Thoracic aorta (tissue), 2 donors: ENCODE results near the gene TRIM5. TPM values are rescaled to one million over a fixed set of nuclear protein-coding genes. Genes with fewer than 3 reads are reported as not detected.
"Not testable (repeated sequence)": the region's sequence is repeated elsewhere in the genome, so short reads cannot be mapped to it uniquely, and the experiment has no call there.

ENCODE experiments used
- ATAC-seq: fragments of 150-250 bp; one replicate; pipeline ENCODE4 v1.8.0; 2017; ENCODE audit warnings: low read depth; ENCODE audit not compliant: insufficient number of reproducible peaks, low FRiP score
- DNase-seq: peaks from one replicate; pipeline ENCODE4 v3.0.0-alpha.2; 2020; ENCODE audit warnings: low spot score
- H3K27ac ChIP-seq, 2 donors: fragments of 200-600 bp; sonication (generic); 1 replicate in 1 of 2; 2 replicates in 1 of 2; pipeline ENCODE4 v1.5.1; 2016; ENCODE audit warnings: mild to moderate bottlenecking in 2 of 2, moderate library complexity in 2 of 2
- H3K27me3 ChIP-seq: fragments of 200-600 bp; sonication (generic); replicated peaks from 2 replicates; pipeline ENCODE4 v1.6.0; 2016; ENCODE audit warnings: mild to moderate bottlenecking; ENCODE audit not compliant: insufficient read depth
- H3K36me3 ChIP-seq: fragments of 200-600 bp; sonication (generic); one replicate; pipeline ENCODE4 v1.5.1; 2016
- H3K4me1 ChIP-seq, 2 donors: fragments of 200-600 bp; sonication (generic); 1 replicate in 1 of 2; 2 replicates in 1 of 2; pipeline versions ENCODE4 v1.5.1 to v1.6.0; 2016; ENCODE audit warnings: low read depth in 2 of 2, mild to moderate bottlenecking in 1 of 2; ENCODE audit not compliant: control insufficient read depth in 1 of 2
- H3K4me3 ChIP-seq: fragments of 200-600 bp; sonication (generic); 2 replicates; pipeline ENCODE4 v1.5.1; 2016; ENCODE audit warnings: mild to moderate bottlenecking
- H3K9me3 ChIP-seq: fragments of 200-600 bp; sonication (generic); 2 replicates; pipeline ENCODE4 v1.5.1; 2016
- CTCF ChIP-seq: fragments of 200-600 bp; sonication (generic); IDR thresholded peaks from one replicate; pipeline ENCODE4 v1.5.1; 2019; ENCODE audit warnings: antibody characterized with exemption
- total RNA-seq, 2 donors: library from RNA; depleted of rRNA; stranded (reverse); fragments of >200 nt; gene quantifications; one replicate each; pipeline versions ENCODE4 v1.1.0 to v1.2.3, GENCODE V29; 2016

Gene TRIM5
- total RNA-seq, 2 donors from 2014 or later: 35.5 to 36.4 TPM

GRCh38 chr11:5690216-5690615 is 5.3 kb upstream of the TRIM5 start:
- ATAC-seq: no peak
- H3K36me3 ChIP-seq: no peaks in the 10 kb centered on the region
- no peaks in the 10 kb centered on the region for H3K27me3 ChIP-seq
- TF ChIP-seq CTCF: no peak
- no peak for DNase-seq
- peak overlapping the region; percentile 75 for H3K4me3 ChIP-seq
- peaks cover 12 to 31% of the 10 kb centered on the region in 2 donors for H3K4me1 ChIP-seq
- H3K27ac ChIP-seq: peak overlapping the region; percentile 82 to 87
- no peaks in the 10 kb centered on the region for H3K9me3 ChIP-seq

GRCh38 chr11:5689551-5689983 is 4.7 kb upstream of the TRIM5 start, which contains the start of gene TRIM22:
TRIM22 (plus strand) TSS chr11:5689790; CDS start chr11:5696233, 6,443 bp downstream.
- peak; percentile 70 for ATAC-seq
- no peak for TF ChIP-seq CTCF
- no peaks in the 10 kb centered on the region for H3K9me3 ChIP-seq
- peak within 1 kb of the TSS; percentile 75 for H3K4me3 ChIP-seq
- no peaks in the 10 kb centered on the region for H3K27me3 ChIP-seq
- no peak for DNase-seq
- peaks cover 13 to 31% of the 10 kb centered on the region in 2 donors for H3K4me1 ChIP-seq
- no peaks in the 10 kb centered on the region for H3K36me3 ChIP-seq
- peak within 1 kb of the TSS; percentile 82 to 87 for H3K27ac ChIP-seq

- DNase-seq (no peak), ATAC-seq (no peak)
- Histone ChIP-seq H3K27me3 (no peaks in the 10 kb centered on the region), H3K9me3 (no peaks in the 10 kb centered on the region), H3K4me3 (no peak overlapping the region), H3K27ac (peak overlapping the region; percentile 82 to 87), H3K36me3 (no peaks in the 10 kb centered on the region), H3K4me1 (peaks cover 13 to 30% of the 10 kb centered on the region in 2 donors)
- no peak for TF ChIP-seq CTCF
These were observed 3.6 kb upstream of the TRIM5 start for GRCh38 chr11:5688482-5688881.

- DNase-seq (no peak), ATAC-seq (no peak)
- H3K9me3 ChIP-seq: no peaks in the 10 kb centered on the region
- peaks cover 10 to 33% of the 10 kb centered on the region in 2 donors for H3K4me1 ChIP-seq
- H3K27me3 ChIP-seq: no peaks in the 10 kb centered on the region
- TF ChIP-seq CTCF: no peak
- H3K4me3 ChIP-seq: no peak overlapping the region
- H3K27ac ChIP-seq: no peak overlapping the region
- H3K36me3 ChIP-seq: no peaks in the 10 kb centered on the region
These were observed 1.6 kb upstream of the TRIM5 start for GRCh38 chr11:5686426-5686825.

GRCh38 chr11:5684036-5684645 is 733 bp downstream of the TRIM5 start:
- no peak for TF ChIP-seq CTCF
- H3K9me3 ChIP-seq: no peaks in the 10 kb centered on the region
- no peaks in the 10 kb centered on the region for H3K27me3 ChIP-seq
- peaks cover 8 to 29% of the 10 kb centered on the region in 2 donors for H3K4me1 ChIP-seq
- ATAC-seq: no peak
- H3K27ac ChIP-seq: peak overlapping the region; percentile 78 to 89
- H3K36me3 ChIP-seq: no peaks in the 10 kb centered on the region
- no peak for DNase-seq
- peak overlapping the region; percentile 78 for H3K4me3 ChIP-seq

- Histone ChIP-seq H3K4me1 (peaks cover 3 to 24% of the 10 kb centered on the region in 2 donors), H3K4me3 (peak overlapping the region; percentile 78), H3K27ac (peak overlapping the region; percentile 78 to 89)
- not testable (repeated sequence) for DNase-seq, H3K36me3 ChIP-seq, ATAC-seq, H3K9me3 ChIP-seq, H3K27me3 ChIP-seq
These were observed 1.3 kb downstream of the TRIM5 start for GRCh38 chr11:5683620-5684019.

- ATAC-seq, DNase-seq, H3K27ac ChIP-seq, H3K9me3 ChIP-seq, H3K27me3 ChIP-seq, H3K36me3 ChIP-seq: not testable (repeated sequence)
- Histone ChIP-seq H3K4me3 (peak overlapping the region; percentile 78), H3K4me1 (peaks cover 2 to 21% of the 10 kb centered on the region in 2 donors)
These were observed 1.9 kb downstream of the TRIM5 start for GRCh38 chr11:5682890-5683441.
